ENCODE results near the gene FAM229B. TPM values are rescaled to one million over a fixed set of nuclear protein-coding genes. Genes with fewer than 3 reads are reported as not detected.

FAM229B gene
- polyA plus RNA-seq, 1 donor from 2014 or later = 2.9 TPM

DNA sequence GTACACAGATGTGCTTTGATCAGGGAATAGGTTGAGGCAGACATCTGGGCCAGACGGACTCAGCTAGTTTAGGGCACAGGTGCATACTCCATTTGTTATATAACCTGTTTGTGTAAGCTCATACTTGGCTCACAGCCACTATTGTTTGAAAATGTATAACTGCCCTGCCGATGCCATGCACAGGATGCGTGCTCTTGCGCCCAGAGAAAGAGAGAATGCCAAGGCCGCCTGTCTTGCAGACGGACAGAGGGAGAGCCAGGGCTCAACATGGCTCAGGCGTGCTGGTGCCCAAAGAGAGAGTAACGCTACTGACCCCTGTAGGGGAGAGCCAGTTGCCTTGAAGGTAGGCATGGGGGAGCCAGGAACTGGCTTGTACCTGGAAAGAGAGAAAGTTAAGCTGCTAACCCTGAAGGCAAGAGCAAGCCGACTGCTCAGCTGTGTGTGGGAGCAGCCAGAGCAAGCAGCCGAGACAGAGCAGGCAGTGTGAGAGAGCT is 57.7 kb downstream of the FAM229B start:
- Mint-ChIP-seq H3K27ac (no peak overlapping the region), H3K36me3 (peaks cover 2% of the 10 kb centered on the region), H3K27me3 (no peaks in the 10 kb centered on the region), H3K4me1 (peaks cover 0 to 3% (median 0%) of the 10 kb centered on the region in 3 donors), H3K9me3 (no peaks in the 10 kb centered on the region), H3K4me3 (no peak overlapping the region)

DNA sequence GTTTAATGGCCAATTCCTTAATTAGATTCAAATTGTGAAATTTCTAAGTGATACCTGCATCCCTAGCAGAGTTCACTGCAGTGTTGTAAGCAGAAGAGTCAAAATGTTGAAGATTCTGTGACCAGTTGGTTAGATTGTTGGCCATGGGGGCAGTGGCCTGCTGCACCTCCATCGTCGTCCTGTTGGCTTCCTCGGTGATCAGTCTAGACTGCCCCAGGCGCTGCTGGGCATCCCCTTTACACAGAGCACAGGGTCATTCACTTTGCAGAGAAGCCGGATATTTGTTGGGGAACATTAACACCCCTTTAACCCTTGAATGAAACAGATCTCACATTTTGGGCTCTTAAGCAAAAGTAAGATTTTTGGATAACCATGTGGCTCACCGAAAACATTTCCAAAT is 60.7 kb downstream of the FAM229B start:
- Mint-ChIP-seq H3K4me1 (peaks cover 4 to 12% (median 9%) of the 10 kb centered on the region in 3 donors), H3K27ac (no peak overlapping the region), H3K36me3 (peaks cover 2% of the 10 kb centered on the region), H3K9me3 (no peaks in the 10 kb centered on the region), H3K27me3 (no peaks in the 10 kb centered on the region), H3K4me3 (no peak overlapping the region)

DNA sequence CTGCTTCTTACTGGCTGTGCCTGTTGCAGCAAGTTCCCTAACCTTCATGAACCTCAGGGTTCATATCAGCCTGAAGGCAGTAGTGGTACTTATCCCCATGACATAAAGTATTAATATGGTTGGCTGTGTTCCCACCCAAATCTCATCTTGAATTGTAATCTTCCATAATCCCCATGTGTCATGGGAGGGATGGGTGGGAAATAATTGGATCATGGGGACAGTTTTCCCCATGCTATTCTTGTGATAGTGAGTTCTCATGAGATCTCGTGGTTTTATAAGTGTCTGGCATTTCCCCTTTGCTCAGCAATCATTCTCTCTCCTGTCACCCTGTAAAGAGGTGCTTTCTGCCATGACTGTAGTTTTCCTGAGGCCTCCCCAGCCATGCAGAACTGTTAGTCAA is 61.8 kb downstream of the FAM229B start:
- H3K27me3 Mint-ChIP-seq = no peaks in the 10 kb centered on the region

DNA sequence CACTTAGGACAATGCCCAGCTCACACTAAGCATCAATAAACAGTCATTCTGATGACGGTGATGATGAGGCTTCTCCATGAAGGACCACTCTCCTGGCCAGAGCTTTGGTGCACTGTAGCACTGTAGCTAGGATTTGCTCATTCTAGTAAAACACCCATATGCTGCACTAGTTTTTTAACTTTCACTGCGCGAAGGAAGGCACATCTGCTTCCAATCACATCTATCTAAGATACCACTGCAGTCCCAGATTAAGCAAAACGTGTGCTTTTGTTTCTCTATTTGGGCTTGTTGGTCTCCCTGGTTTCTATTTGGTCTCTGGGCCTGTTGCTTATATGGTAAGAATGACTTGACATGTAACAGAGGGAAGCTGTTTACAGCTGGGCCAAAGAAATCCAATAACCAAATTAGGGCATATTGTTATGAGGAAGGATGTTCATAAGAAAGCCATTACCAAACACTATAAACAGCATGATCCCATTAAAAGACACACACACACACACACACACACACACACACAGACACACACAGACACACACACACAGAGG is 62.4 kb downstream of the FAM229B start:
- Mint-ChIP-seq H3K9me3 (no peaks in the 10 kb centered on the region), H3K27me3 (no peaks in the 10 kb centered on the region), H3K27ac (no peak overlapping the region), H3K36me3 (peaks cover 2% of the 10 kb centered on the region), H3K4me3 (no peak overlapping the region), H3K4me1 (peaks cover 4 to 19% (median 8%) of the 10 kb centered on the region in 3 donors)

More for the DNA sequence above, 61.8 kb downstream of the FAM229B start:
- H3K4me1 Mint-ChIP-seq = peaks cover 4 to 15% (median 8%) of the 10 kb centered on the region in 3 donors
- no peak overlapping the region for H3K27ac Mint-ChIP-seq
- no peaks in the 10 kb centered on the region for H3K9me3 Mint-ChIP-seq
- H3K4me3 Mint-ChIP-seq = no peak overlapping the region
- peaks cover 2% of the 10 kb centered on the region for H3K36me3 Mint-ChIP-seq

DNA sequence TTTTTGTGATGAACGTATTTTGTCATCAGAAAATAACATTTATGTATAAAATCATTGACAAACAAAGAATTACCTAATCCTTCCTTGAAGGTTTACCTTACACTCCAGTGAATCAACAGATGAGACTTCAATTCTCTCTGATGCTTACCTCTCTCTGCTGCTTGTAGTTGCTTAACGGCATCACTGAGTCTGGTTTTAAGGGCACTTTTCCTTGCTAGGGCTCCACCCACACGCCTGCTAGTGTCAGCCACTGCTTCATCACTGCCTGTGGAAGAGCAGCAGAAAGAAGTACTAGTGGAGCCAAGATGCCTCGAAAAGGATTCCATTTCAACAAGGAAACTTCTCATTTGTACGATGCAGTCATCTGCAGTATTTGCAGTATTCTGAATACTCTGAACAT is 63.0 kb downstream of the FAM229B start:
- Mint-ChIP-seq H3K27me3 (no peaks in the 10 kb centered on the region), H3K4me3 (no peak overlapping the region), H3K36me3 (peaks cover 2% of the 10 kb centered on the region), H3K4me1 (peaks cover 4 to 21% (median 8%) of the 10 kb centered on the region in 3 donors), H3K27ac (no peak overlapping the region), H3K9me3 (no peaks in the 10 kb centered on the region)

Other genes with a start within 250 kb of the FAM229B start
- gene FYN, start 214.1 kb upstream of the FAM229B start, polyA plus RNA-seq = 45.9 TPM
- gene CCN6, start 33.5 kb upstream of the FAM229B start, polyA plus RNA-seq = not detected
- gene TUBE1, start 109 bp upstream of the FAM229B start, polyA plus RNA-seq = 11.6 TPM
- gene LAMA4, start 167.0 kb downstream of the FAM229B start, polyA plus RNA-seq = not detected

All from IgD-negative memory B cell (primary cell).